ENCODE measurements around the gene GPR55. TPM values are rescaled to one million over a fixed set of nuclear protein-coding genes. Genes with fewer than 3 reads are reported as not detected.

Gene GPR55
- total RNA-seq, 1 experiment from 2014 or later, result not detected

- TF ChIP-seq CREB1 (CRISPR knock-in tag; IDR thresholded peaks at IDR 0.05) (no peak), ZNF425 (CRISPR knock-in tag; conservative IDR thresholded peaks at IDR 0.05) (no peak), USF2 (CRISPR knock-in tag; IDR thresholded peaks at IDR 0.05) (no peak), TEAD4 (CRISPR knock-in tag; IDR thresholded peaks at IDR 0.05) (no peak), ZNF423 (CRISPR knock-in tag; IDR thresholded peaks at IDR 0.05) (no peak)
- DNase-seq (ENCODE audit: low spot score) (no peak), ATAC-seq (no peak)
- Mint-ChIP-seq H3K9me3 (no peaks in the 10 kb centered on the region), H3K27me3 (ENCODE audit: low read depth) (no peaks in the 10 kb centered on the region), H3K36me3 (no peaks in the 10 kb centered on the region), H3K4me3 (no peak overlapping the region), H3K27ac (no peak overlapping the region), H3K4me1 (peaks cover 35% of the 10 kb centered on the region)
- ChIA-PET CTCF (interaction anchor here (1.0 to 8.7 kb wide), 8 partner anchors 14 to 155 kb away, joined by 3 to 85 read pairs (median 6); no protein-coding TSS in a partner anchor), POLR2A (interaction anchor here (0.5 kb wide), 1 partner anchor 94 kb away, joined by 3 read pairs; no protein-coding TSS in a partner anchor)
These were observed 26.9 kb downstream of the GPR55 start for GRCh38 chr2:230898016-230898712.

GRCh38 chr2:230896346-230897115 lies 28.5 kb downstream of the GPR55 start:
- POLR2A ChIA-PET, result no interaction called here
- H3K27me3 Mint-ChIP-seq (ENCODE audit: low read depth), result no peaks in the 10 kb centered on the region
- CTCF ChIA-PET, result interaction anchor here (1.2 to 8.7 kb wide), 5 partner anchors 13 to 156 kb away, joined by 3 to 85 read pairs (median 6); no protein-coding TSS in a partner anchor
- H3K4me1 Mint-ChIP-seq, result peaks cover 31% of the 10 kb centered on the region
- H3K36me3 Mint-ChIP-seq, result no peaks in the 10 kb centered on the region
- ATAC-seq (no peak), DNase-seq (ENCODE audit: low spot score) (peak; percentile 2)
- H3K4me3 Mint-ChIP-seq, result no peak overlapping the region
- H3K9me3 Mint-ChIP-seq, result no peaks in the 10 kb centered on the region
- no peak overlapping the region for H3K27ac Mint-ChIP-seq
- TF ChIP-seq ZNF317 (CRISPR knock-in tag; IDR thresholded peaks at IDR 0.05; ENCODE audit: borderline replicate concordance, low read depth) (no peak), SP1 (CRISPR knock-in tag; conservative IDR thresholded peaks at IDR 0.05) (no peak), ZNF425 (CRISPR knock-in tag; conservative IDR thresholded peaks at IDR 0.05) (no peak), GTF2I (CRISPR knock-in tag; conservative IDR thresholded peaks at IDR 0.05) (no peak), HMGA2 (CRISPR knock-in tag; IDR thresholded peaks at IDR 0.05) (no peak), MYBL2 (CRISPR knock-in tag; IDR thresholded peaks at IDR 0.05) (no peak), EMX1 (CRISPR knock-in tag; IDR thresholded peaks at IDR 0.05) (no peak), E2F5 (CRISPR knock-in tag; IDR thresholded peaks at IDR 0.05) (no peak), TEAD1 (CRISPR knock-in tag; IDR thresholded peaks at IDR 0.05) (no peak), ZNF121 (CRISPR knock-in tag; IDR thresholded peaks at IDR 0.05) (no peak), SMAD3 (CRISPR knock-in tag; IDR thresholded peaks at IDR 0.05; ENCODE audit: borderline replicate concordance) (no peak), USF1 (CRISPR knock-in tag; IDR thresholded peaks at IDR 0.05) (no peak), IRF2 (CRISPR knock-in tag; IDR thresholded peaks at IDR 0.05; ENCODE audit: borderline replicate concordance, low read depth) (no peak), PREB (CRISPR knock-in tag; IDR thresholded peaks at IDR 0.05; ENCODE audit: borderline replicate concordance) (no peak), FOXJ3 (CRISPR knock-in tag; IDR thresholded peaks at IDR 0.05; ENCODE audit: borderline replicate concordance) (no peak), ZBTB21 (CRISPR knock-in tag; IDR thresholded peaks at IDR 0.05; ENCODE audit: borderline replicate concordance) (no peak), ATF2 (CRISPR knock-in tag; IDR thresholded peaks at IDR 0.05; ENCODE audit: borderline replicate concordance, low read depth) (no peak), SMAD4 (CRISPR knock-in tag; IDR thresholded peaks at IDR 0.05) (no peak)

Measured in WTC11 (cell line).